T1000 (cell line): ENCODE measurements around the gene GALNT10.

Experiments used
- DNase-seq: peaks from one replicate; lab custom pipeline; 2025; ENCODE audit warnings: mixed read lengths; lab: John Stamatoyannopoulos, UW

The GALNT10 gene

GRCh38 chr5:154406826-154407225 is 216.3 kb downstream of the GALNT10 start:
- no peak for DNase-seq

DNA sequence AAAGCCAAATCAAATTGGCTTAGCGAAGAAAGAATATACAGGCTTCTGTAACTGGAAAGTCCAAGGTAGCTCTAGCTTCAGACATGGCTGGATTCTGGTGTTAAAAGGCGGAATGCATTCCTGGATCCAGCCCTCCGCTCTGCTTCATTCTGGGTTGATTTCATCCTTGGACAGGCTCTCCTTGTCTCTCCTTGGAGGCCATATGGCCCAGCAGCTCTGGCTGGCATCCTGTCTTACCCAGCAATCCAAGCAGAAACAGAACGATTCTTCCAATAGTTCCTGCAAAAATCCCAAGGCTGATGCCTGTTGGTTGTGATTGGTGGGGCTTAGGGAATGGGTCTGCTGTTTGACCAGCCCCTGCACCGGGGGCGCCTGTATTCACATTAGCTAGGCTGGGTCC is 218.3 kb downstream of the GALNT10 start:
- no peak for DNase-seq

DNA sequence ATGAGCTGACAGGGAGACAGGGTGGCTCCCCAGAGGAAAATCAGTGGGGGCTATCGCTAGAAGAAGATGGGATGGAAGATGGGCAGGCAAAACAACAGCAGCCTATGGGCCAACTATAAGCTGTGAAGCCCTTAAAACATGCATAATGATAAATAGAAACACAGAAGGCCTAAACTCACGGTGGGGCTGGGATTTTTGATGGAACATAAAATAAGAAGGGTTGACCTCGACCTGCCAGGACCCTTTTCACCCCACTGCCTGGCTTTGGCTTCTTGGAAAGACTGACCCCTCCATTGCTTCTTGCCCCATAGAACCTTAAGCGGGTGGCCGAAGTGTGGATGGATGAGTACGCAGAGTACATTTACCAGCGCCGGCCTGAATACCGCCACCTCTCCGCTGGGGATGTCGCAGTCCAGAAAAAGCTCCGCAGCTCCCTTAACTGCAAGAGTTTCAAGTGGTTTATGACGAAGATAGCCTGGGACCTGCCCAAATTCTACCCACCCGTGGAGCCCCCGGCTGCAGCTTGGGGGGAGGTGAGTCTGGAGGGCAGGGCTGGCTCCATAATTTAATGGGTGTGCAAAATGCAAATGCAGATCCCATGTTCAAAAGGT is 218.8 kb downstream of the GALNT10 start:
- no peak for DNase-seq

GRCh38 chr5:154410008-154410407 is 219.5 kb downstream of the GALNT10 start:
- no peak for DNase-seq

DNA sequence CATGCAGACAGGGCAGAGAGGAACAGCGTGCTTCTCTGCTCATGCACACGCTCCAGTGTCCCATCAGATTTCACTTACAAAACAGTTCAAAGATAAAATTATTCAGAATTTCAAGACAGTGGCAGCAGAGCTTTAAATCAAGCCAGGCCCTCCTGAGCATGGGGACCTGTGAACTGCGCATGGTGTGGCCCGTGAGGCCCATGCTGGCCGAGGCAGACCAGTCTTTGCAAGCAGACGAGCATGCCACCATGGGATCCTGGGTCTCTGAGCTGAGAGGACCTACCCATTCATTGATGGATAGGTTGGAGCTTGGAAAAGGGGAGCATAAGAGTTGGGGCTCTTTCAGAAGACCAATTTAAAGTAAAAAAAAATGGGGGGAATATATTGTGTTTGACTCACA is 220.3 kb downstream of the GALNT10 start:
- no peak for DNase-seq

DNA sequence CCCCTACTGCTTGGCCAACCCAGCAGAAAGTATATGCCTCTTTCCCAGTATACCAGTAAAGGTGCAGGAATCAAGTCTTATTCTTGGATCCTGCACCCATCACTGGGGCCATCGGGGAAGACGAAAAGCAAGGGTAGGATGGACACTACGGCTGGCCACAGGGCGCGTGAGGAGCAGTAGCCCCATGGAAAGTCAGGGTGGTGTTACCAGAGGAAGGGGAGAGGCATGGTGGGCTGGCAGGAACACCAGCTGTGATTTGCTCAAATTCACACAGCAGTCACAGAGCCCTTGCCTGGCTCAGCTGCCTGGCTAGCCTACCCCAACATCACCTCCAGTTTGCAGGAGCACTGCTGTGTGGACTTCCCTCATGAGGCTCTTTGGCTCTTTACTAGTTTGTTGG is 220.8 kb downstream of the GALNT10 start:
- DNase-seq = no peak

GRCh38 chr5:154412316-154412715 is 221.8 kb downstream of the GALNT10 start:
- no peak for DNase-seq

- no peak for DNase-seq
These were observed 222.4 kb downstream of the GALNT10 start for GRCh38 chr5:154412925-154413324.

DNA sequence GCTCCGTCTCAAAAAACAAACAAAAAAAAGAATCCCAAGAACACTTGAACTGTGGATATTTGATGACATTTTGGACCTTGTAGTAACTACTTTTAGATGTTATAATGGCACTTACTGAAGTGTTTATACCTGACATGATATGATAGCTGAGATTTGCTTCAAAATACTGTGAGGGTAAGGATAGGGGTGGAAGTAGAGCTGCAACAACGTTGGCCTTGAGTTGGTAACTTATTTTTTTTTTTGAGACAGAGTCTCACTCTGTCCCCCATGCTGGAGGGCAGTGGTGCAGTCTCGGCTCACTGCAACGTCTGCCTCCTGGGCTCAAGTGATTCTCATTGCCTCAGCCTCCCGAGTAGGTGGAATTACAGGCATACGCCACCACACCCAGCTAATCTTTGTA is 224.6 kb downstream of the GALNT10 start:
- no peak for DNase-seq

- no peak for DNase-seq
These were observed 227.8 kb downstream of the GALNT10 start for GRCh38 chr5:154418344-154418820.

GRCh38 chr5:154419236-154419635 is 228.7 kb downstream of the GALNT10 start:
- no peak for DNase-seq

GRCh38 chr5:154421868-154422267 is 231.3 kb downstream of the GALNT10 start:
- no peak for DNase-seq

GRCh38 chr5:154422298-154422697 is 231.8 kb downstream of the GALNT10 start:
- no peak for DNase-seq

GRCh38 chr5:154428208-154428607 is 237.7 kb downstream of the GALNT10 start:
- DNase-seq = no peak

DNA sequence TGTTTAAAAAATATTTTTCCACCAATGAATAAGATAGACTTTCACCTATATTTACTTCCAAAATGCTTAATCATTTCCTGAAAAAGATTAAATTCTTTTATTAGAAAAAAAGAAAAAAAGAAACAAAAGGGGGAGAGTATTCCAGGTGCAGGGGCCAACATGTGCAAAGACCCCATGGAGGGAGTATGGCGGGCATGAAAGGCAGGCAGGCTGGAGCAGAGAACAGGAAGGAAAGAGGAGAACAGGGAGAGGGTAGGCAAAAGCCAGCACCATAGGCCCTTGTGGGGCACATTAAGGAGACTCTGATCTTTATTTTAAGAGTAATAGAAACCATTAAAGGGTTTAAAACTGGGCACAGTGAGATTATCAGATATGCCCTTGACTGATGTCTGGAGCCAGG is 238.8 kb downstream of the GALNT10 start:
- DNase-seq = no peak

DNA sequence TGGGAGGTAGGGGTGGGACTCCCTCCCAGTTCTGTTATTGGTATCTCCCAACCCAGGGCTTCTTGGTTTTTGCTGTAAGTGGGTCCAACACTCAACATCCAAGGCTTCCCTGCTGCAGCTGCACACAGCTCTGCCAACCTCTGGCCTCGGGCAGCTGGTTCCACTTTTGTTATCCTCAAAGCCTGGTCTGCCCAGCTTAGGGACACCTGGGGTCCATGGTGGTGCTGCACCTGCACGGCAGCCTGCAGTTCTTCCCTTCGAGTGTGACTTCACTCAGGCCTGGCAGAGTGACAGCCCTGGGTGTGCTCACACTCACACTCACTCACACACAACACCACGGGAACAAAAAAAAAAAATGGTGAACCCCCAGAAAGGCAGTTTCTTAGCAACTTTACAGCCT is 239.9 kb downstream of the GALNT10 start:
- no peak for DNase-seq

DNA sequence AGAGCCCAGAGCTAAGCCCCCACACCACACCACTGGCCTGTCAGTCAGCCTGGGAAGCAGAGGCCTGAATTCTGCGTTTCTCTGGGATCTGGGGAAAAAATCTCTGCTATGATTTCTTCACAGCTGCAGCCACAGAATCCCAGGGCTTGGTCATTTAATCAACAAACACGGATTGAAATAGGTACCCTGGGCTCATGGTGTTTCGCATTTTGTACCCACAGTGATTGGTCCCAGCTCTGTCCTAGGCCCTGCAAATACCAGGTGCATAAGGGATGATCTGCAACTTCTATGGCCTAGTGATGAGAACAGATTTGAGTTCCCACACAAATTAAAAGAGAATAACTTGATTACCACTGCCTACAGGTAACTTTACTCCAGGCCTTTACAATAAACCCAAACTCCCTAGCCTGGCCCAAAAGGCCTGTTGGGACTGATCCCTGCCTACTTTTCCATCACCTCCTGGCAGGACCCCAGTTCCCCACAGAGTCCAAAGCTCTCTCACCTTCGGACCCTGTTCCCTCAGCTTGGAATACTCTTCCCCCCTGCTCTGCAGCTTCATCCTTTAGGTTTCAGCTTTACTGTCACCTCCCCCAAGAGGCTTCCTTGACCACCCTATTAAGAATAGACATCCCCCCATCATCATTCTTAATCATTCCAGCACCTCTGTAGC is 240.6 kb downstream of the GALNT10 start:
- DNase-seq = no peak

- DNase-seq = no peak
These were observed 244.7 kb downstream of the GALNT10 start for GRCh38 chr5:154435226-154435625.

- no peak for DNase-seq
These were observed 246.9 kb downstream of the GALNT10 start for GRCh38 chr5:154437281-154437965.

GRCh38 chr5:154440540-154440939 is 250.0 kb downstream of the GALNT10 start:
- no peak for DNase-seq

GRCh38 chr5:154442801-154443200 is 252.3 kb downstream of the GALNT10 start:
- DNase-seq = no peak

GRCh38 chr5:154444556-154445421 is 254.3 kb downstream of the GALNT10 start:
- no peak for DNase-seq
